CD8-positive, alpha-beta memory T cell (primary cell): ENCODE data around the gene TMEM255B. TPM values are rescaled to one million over a fixed set of nuclear protein-coding genes. Genes with fewer than 3 reads are reported as not detected.
A peak's percentile ranks its signal among the peaks of the same experiment; 100 is the strongest.

ENCODE experiments used
- CTCF ChIA-PET: fragments of 350-600 bp; sonication (Branson Sonifier 250); formaldehyde crosslinking; loops from one replicate; lab custom pipeline; 2021; ENCODE audit warnings: antibody characterized with exemption; lab: Charles Lee
- POLR2A ChIA-PET: fragments of 350-600 bp; sonication (Branson Sonifier 250); formaldehyde crosslinking; loops from one replicate; lab custom pipeline; 2021; ENCODE audit warnings: antibody characterized with exemption; lab: Charles Lee
- DNase-seq, 5 donors: peaks; one replicate each; pipeline versions ENCODE4 v3.0.0 to v3.0.0-alpha.2; 2020 to 2022; ENCODE audit warnings: mixed read lengths in 1 of 5
- H3K27ac ChIP-seq: one replicate; pipeline ENCODE4 v1.7.0; 2013; ENCODE audit warnings: low read depth, mild to moderate bottlenecking, low read length, moderate library complexity
- H3K27me3 ChIP-seq: 2 replicates; pipeline ENCODE4 v1.7.0; 2013; ENCODE audit warnings: low read length, mild to moderate bottlenecking; ENCODE audit not compliant: insufficient read depth, poor library complexity, severe bottlenecking
- H3K36me3 ChIP-seq: 2 replicates; pipeline ENCODE4 v1.7.0; 2013; ENCODE audit warnings: mild to moderate bottlenecking, low read length, moderate library complexity; ENCODE audit not compliant: insufficient read depth
- H3K4me1 ChIP-seq: 2 replicates; pipeline ENCODE4 v1.7.0; 2013; ENCODE audit warnings: mild to moderate bottlenecking, low read length, moderate library complexity; ENCODE audit not compliant: insufficient read depth
- H3K4me3 ChIP-seq: 2 replicates; pipeline ENCODE4 v1.7.0; 2013; ENCODE audit warnings: mild to moderate bottlenecking, low read length
- H3K9me3 ChIP-seq: 2 replicates; pipeline ENCODE4 v1.7.0; 2013; ENCODE audit warnings: mild to moderate bottlenecking, low read length
- H3K27ac Mint-ChIP-seq, 8 donors: one replicate each; pipeline ENCODE4 v1.8.0; 2020 to 2021; ENCODE audit warnings: mixed read lengths in 8 of 8, mild to moderate bottlenecking in 6 of 8, inconsistent platforms in 3 of 8, moderate library complexity in 3 of 8
- H3K27me3 Mint-ChIP-seq, 2 donors: one replicate each; pipeline ENCODE4 v1.8.0; 2020 to 2021; ENCODE audit warnings: mixed read lengths in 2 of 2, mild to moderate bottlenecking in 1 of 2, moderate library complexity in 1 of 2
- H3K36me3 Mint-ChIP-seq, 3 donors: one replicate each; pipeline ENCODE4 v1.8.0; 2020 to 2021; ENCODE audit warnings: mixed read lengths in 3 of 3, inconsistent platforms in 1 of 3, mild to moderate bottlenecking in 1 of 3
- H3K4me1 Mint-ChIP-seq, 3 donors: one replicate each; pipeline ENCODE4 v1.8.0; 2020 to 2021; ENCODE audit warnings: mixed read lengths in 3 of 3, inconsistent platforms in 1 of 3, mild to moderate bottlenecking in 1 of 3
- H3K4me3 Mint-ChIP-seq, 7 donors: one replicate each; pipeline ENCODE4 v1.8.0; 2020 to 2021; ENCODE audit warnings: mixed read lengths in 7 of 7, mild to moderate bottlenecking in 6 of 7, moderate library complexity in 4 of 7, inconsistent platforms in 2 of 7
- H3K9me3 Mint-ChIP-seq, 5 donors: one replicate each; pipeline ENCODE4 v1.8.0; 2020 to 2022; ENCODE audit warnings: mixed read lengths in 5 of 5, mild to moderate bottlenecking in 3 of 5, moderate library complexity in 2 of 5, inconsistent platforms in 1 of 5
- polyA plus RNA-seq: library from polyadenylated mRNA; unstranded; fragments of 300-500 nt; fragmentation: Illumina TruSeq; gene quantifications from one replicate; pipeline ENCODE4 v1.2.3, GENCODE V29; 2021
- total RNA-seq, 2 experiments: library from RNA; stranded (reverse); gene quantifications; one replicate each; pipeline ENCODE4 v1.2.3, GENCODE V29; 2021

Gene TMEM255B
- total and polyA plus RNA-seq, 3 experiments from 2014 or later = 0.57 to 0.69 TPM; not detected in 1

- Mint-ChIP-seq H3K27me3 (peaks cover 39 to 78% of the 10 kb centered on the region in 2 donors), H3K9me3 (peaks cover 0 to 2% (median 0%) of the 10 kb centered on the region in 5 donors), H3K4me1 (peaks cover 8 to 14% (median 11%) of the 10 kb centered on the region in 3 donors), H3K36me3 (peaks cover 0 to 3% (median 0%) of the 10 kb centered on the region in 3 donors), H3K27ac (no peak overlapping the region), H3K4me3 (no peak overlapping the region)
- ChIA-PET CTCF (no interaction called here), POLR2A (no interaction called here)
- Histone ChIP-seq H3K9me3 (no peaks in the 10 kb centered on the region), H3K36me3 (no peaks in the 10 kb centered on the region), H3K4me1 (peaks cover 14% of the 10 kb centered on the region), H3K4me3 (no peak overlapping the region), H3K27ac (no peak overlapping the region), H3K27me3 (peaks cover 38% of the 10 kb centered on the region)
- DNase-seq = no peak
These were observed 4.2 kb downstream of the TMEM255B start for GRCh38 chr13:113763254-113763653.

- Mint-ChIP-seq H3K36me3 (peaks cover 0 to 3% (median 0%) of the 10 kb centered on the region in 3 donors), H3K9me3 (peaks cover 0 to 2% (median 0%) of the 10 kb centered on the region in 5 donors), H3K4me3 (peak overlapping the region in 1 of 7 donors; percentile 56), H3K27ac (no peak overlapping the region), H3K27me3 (peaks cover 35 to 81% of the 10 kb centered on the region in 2 donors), H3K4me1 (peaks cover 8 to 10% (median 9%) of the 10 kb centered on the region in 3 donors)
- H3K27me3 ChIP-seq = peaks cover 33% of the 10 kb centered on the region
- H3K4me1 ChIP-seq = peaks cover 9% of the 10 kb centered on the region
- DNase-seq = no peak
- no peaks in the 10 kb centered on the region for H3K36me3 ChIP-seq
- H3K27ac ChIP-seq = no peak overlapping the region
- ChIA-PET POLR2A (no interaction called here), CTCF (no interaction called here)
- no peak overlapping the region for H3K4me3 ChIP-seq
- H3K9me3 ChIP-seq = no peaks in the 10 kb centered on the region
These were observed 5.2 kb downstream of the TMEM255B start for GRCh38 chr13:113763961-113764792.

- H3K27ac Mint-ChIP-seq = no peak overlapping the region
- H3K36me3 ChIP-seq = no peaks in the 10 kb centered on the region
These were observed 6.0 kb downstream of the TMEM255B start for GRCh38 chr13:113764793-113765563.

GRCh38 chr13:113765564-113765910 is 6.5 kb downstream of the TMEM255B start:
- ChIA-PET POLR2A (no interaction called here), CTCF (no interaction called here)
- Mint-ChIP-seq H3K27ac (no peak overlapping the region), H3K4me3 (no peak overlapping the region), H3K4me1 (no peaks in the 10 kb centered on the region), H3K27me3 (peaks cover 24 to 68% of the 10 kb centered on the region in 2 donors), H3K36me3 (no peaks in the 10 kb centered on the region), H3K9me3 (peaks cover 0 to 2% (median 0%) of the 10 kb centered on the region in 5 donors)
- Histone ChIP-seq H3K4me1 (no peaks in the 10 kb centered on the region), H3K4me3 (no peak overlapping the region), H3K9me3 (no peaks in the 10 kb centered on the region), H3K36me3 (no peaks in the 10 kb centered on the region), H3K27ac (no peak overlapping the region), H3K27me3 (peaks cover 21% of the 10 kb centered on the region)
- no peak for DNase-seq

More at GRCh38 chr13:113764793-113765563, 6.0 kb downstream of the TMEM255B start:
- H3K4me3 Mint-ChIP-seq = no peak overlapping the region
- no peaks in the 10 kb centered on the region for H3K36me3 Mint-ChIP-seq
- Histone ChIP-seq H3K27ac (no peak overlapping the region), H3K9me3 (no peaks in the 10 kb centered on the region), H3K27me3 (peaks cover 25% of the 10 kb centered on the region), H3K4me1 (peaks cover 1% of the 10 kb centered on the region), H3K4me3 (no peak overlapping the region)
- no peak for DNase-seq
- CTCF ChIA-PET = no interaction called here
- POLR2A ChIA-PET = no interaction called here
- peaks cover 28 to 73% of the 10 kb centered on the region in 2 donors for H3K27me3 Mint-ChIP-seq
- H3K9me3 Mint-ChIP-seq = peaks cover 0 to 2% (median 0%) of the 10 kb centered on the region in 5 donors
- peaks cover 0 to 2% (median 1%) of the 10 kb centered on the region in 3 donors for H3K4me1 Mint-ChIP-seq

- H3K4me1 Mint-ChIP-seq = no peaks in the 10 kb centered on the region
- CTCF ChIA-PET = no interaction called here
- no peaks in the 10 kb centered on the region for H3K36me3 Mint-ChIP-seq
- no peak for DNase-seq
- H3K4me3 ChIP-seq = no peak overlapping the region
- no peak overlapping the region for H3K4me3 Mint-ChIP-seq
- peaks cover 14% of the 10 kb centered on the region for H3K27me3 ChIP-seq
- peaks cover 0 to 2% (median 0%) of the 10 kb centered on the region in 5 donors for H3K9me3 Mint-ChIP-seq
- H3K27ac Mint-ChIP-seq = peak overlapping the region in 1 of 8 donors; percentile 46
- no peaks in the 10 kb centered on the region for H3K9me3 ChIP-seq
- POLR2A ChIA-PET = no interaction called here
- H3K27me3 Mint-ChIP-seq = peaks cover 18 to 61% of the 10 kb centered on the region in 2 donors
- H3K4me1 ChIP-seq = no peaks in the 10 kb centered on the region
- H3K27ac ChIP-seq = no peak overlapping the region
- H3K36me3 ChIP-seq = no peaks in the 10 kb centered on the region
These were observed 7.2 kb downstream of the TMEM255B start for GRCh38 chr13:113766035-113766800.

- Histone ChIP-seq H3K27me3 (peaks cover 6% of the 10 kb centered on the region), H3K27ac (no peak overlapping the region), H3K4me3 (no peak overlapping the region), H3K36me3 (no peaks in the 10 kb centered on the region), H3K9me3 (no peaks in the 10 kb centered on the region), H3K4me1 (no peaks in the 10 kb centered on the region)
- peaks cover 7 to 52% of the 10 kb centered on the region in 2 donors for H3K27me3 Mint-ChIP-seq
- ChIA-PET POLR2A (no interaction called here), CTCF (no interaction called here)
- no peak for DNase-seq
- H3K9me3 Mint-ChIP-seq = peaks cover 0 to 4% (median 3%) of the 10 kb centered on the region in 5 donors
- H3K27ac Mint-ChIP-seq = no peak overlapping the region
- no peak overlapping the region for H3K4me3 Mint-ChIP-seq
- peaks cover 0 to 6% (median 6%) of the 10 kb centered on the region in 3 donors for H3K4me1 Mint-ChIP-seq
- no peaks in the 10 kb centered on the region for H3K36me3 Mint-ChIP-seq
These were observed 8.3 kb downstream of the TMEM255B start for GRCh38 chr13:113767366-113767765.

- Histone ChIP-seq H3K27me3 (peaks cover 5% of the 10 kb centered on the region), H3K9me3 (no peaks in the 10 kb centered on the region), H3K27ac (no peak overlapping the region), H3K4me1 (no peaks in the 10 kb centered on the region), H3K4me3 (no peak overlapping the region), H3K36me3 (no peaks in the 10 kb centered on the region)
- peaks cover 0 to 8% (median 3%) of the 10 kb centered on the region in 5 donors for H3K9me3 Mint-ChIP-seq
- POLR2A ChIA-PET = no interaction called here
- H3K36me3 Mint-ChIP-seq = no peaks in the 10 kb centered on the region
- CTCF ChIA-PET = no interaction called here
- no peak overlapping the region for H3K27ac Mint-ChIP-seq
- peaks cover 5 to 44% of the 10 kb centered on the region in 2 donors for H3K27me3 Mint-ChIP-seq
- no peak overlapping the region for H3K4me3 Mint-ChIP-seq
- DNase-seq = no peak
- H3K4me1 Mint-ChIP-seq = peaks cover 0 to 9% (median 7%) of the 10 kb centered on the region in 3 donors
These were observed 9.2 kb downstream of the TMEM255B start for GRCh38 chr13:113768018-113768905.
